ENCODE results near the gene CNMD. TPM values are rescaled to one million over a fixed set of nuclear protein-coding genes. Genes with fewer than 3 reads are reported as not detected.
"Not testable (repeated sequence)": the region's sequence is repeated elsewhere in the genome, so short reads cannot be mapped to it uniquely, and the experiment has no call there.

Gene CNMD
- total RNA-seq, 2 donors from 2014 or later = 0.78 TPM; not detected in 1

- H3K36me3 ChIP-seq (replicated peaks in 1 of 2; ENCODE audit: insufficient read depth in 1 of 2, low read depth in 2 of 2) = no peaks in the 10 kb centered on the region
- no peaks in the 10 kb centered on the region for H3K4me1 ChIP-seq
- no peaks in the 10 kb centered on the region for H3K9me3 ChIP-seq
- no peaks in the 10 kb centered on the region for H3K27me3 ChIP-seq
- no peak overlapping the region for H3K27ac ChIP-seq
- H3K4me3 ChIP-seq = no peak overlapping the region
- DNase-seq = peak in 2 of 4 donors; percentile 7 to 61
- intact Hi-C loops (cut with DNase I) = no loop called here
- WGBS, 2 donors = 50 to 54% methylated on average over 3 of the region's 3 CpGs
- ATAC-seq = no peak
- TF ChIP-seq CTCF (IDR thresholded peaks at IDR 0.05) (no peak), POLR2A (IDR thresholded peaks at IDR 0.05) (no peak)
Observed at GRCh38 chr13:52713894-52714293, 25.7 kb downstream of the CNMD start.

GRCh38 chr13:52712385-52712784, 27.2 kb downstream of the CNMD start:
- Histone ChIP-seq H3K27me3 (no peaks in the 10 kb centered on the region), H3K4me3 (no peak overlapping the region), H3K4me1 (no peaks in the 10 kb centered on the region), H3K36me3 (replicated peaks in 1 of 2; ENCODE audit: insufficient read depth in 1 of 2, low read depth in 2 of 2) (no peaks in the 10 kb centered on the region), H3K9me3 (no peaks in the 10 kb centered on the region), H3K27ac (no peak overlapping the region)
- intact Hi-C loops (cut with DNase I) = no loop called here
- TF ChIP-seq CTCF (IDR thresholded peaks at IDR 0.05) (no peak), POLR2A (IDR thresholded peaks at IDR 0.05) (no peak)
- DNase-seq (no peak), ATAC-seq (no peak)
- 72% methylated on average over 3 of the region's 3 CpGs for WGBS, 2 donors

GRCh38 chr13:52711286-52711685, 28.3 kb downstream of the CNMD start:
- no peaks in the 10 kb centered on the region for H3K27me3 ChIP-seq
- no peak overlapping the region for H3K4me3 ChIP-seq
- H3K4me1 ChIP-seq = no peaks in the 10 kb centered on the region
- TF ChIP-seq CTCF (IDR thresholded peaks at IDR 0.05) (no peak), POLR2A (IDR thresholded peaks at IDR 0.05) (no peak)
- H3K36me3 ChIP-seq (replicated peaks in 1 of 2; ENCODE audit: insufficient read depth in 1 of 2, low read depth in 2 of 2) = no peaks in the 10 kb centered on the region
- no peaks in the 10 kb centered on the region for H3K9me3 ChIP-seq
- no peak for DNase-seq
- intact Hi-C loops (cut with DNase I) = no loop called here
- no peak overlapping the region for H3K27ac ChIP-seq
- WGBS, 2 donors = 84 to 88% methylated on average over 3 of the region's 3 CpGs
- ATAC-seq = no peak

- intact Hi-C loops (cut with DNase I); H3K4me3 ChIP-seq; H3K27me3 ChIP-seq; DNase-seq; ATAC-seq; H3K4me1 ChIP-seq; H3K27ac ChIP-seq; H3K36me3 ChIP-seq (replicated peaks in 1 of 2; ENCODE audit: insufficient read depth in 1 of 2, low read depth in 2 of 2); H3K9me3 ChIP-seq: not testable (repeated sequence)
- 71 to 78% methylated on average over 12 of the region's 12 CpGs for WGBS, 2 donors
Observed at GRCh38 chr13:52708266-52708665, 31.4 kb downstream of the CNMD start.

GRCh38 chr13:52707375-52707774, 32.2 kb downstream of the CNMD start:
- no peaks in the 10 kb centered on the region for H3K36me3 ChIP-seq (replicated peaks in 1 of 2; ENCODE audit: insufficient read depth in 1 of 2, low read depth in 2 of 2)
- DNase-seq (no peak), ATAC-seq (no peak)
- H3K9me3 ChIP-seq = no peaks in the 10 kb centered on the region
- WGBS, 2 donors = 73 to 100% methylated on average over 1 of the region's 1 CpG
- H3K27ac ChIP-seq = no peak overlapping the region
- TF ChIP-seq POLR2A (IDR thresholded peaks at IDR 0.05) = no peak
- TF ChIP-seq CTCF (IDR thresholded peaks at IDR 0.05) = no peak
- no peaks in the 10 kb centered on the region for H3K4me1 ChIP-seq
- intact Hi-C loops (cut with DNase I) = no loop called here
- no peaks in the 10 kb centered on the region for H3K27me3 ChIP-seq
- H3K4me3 ChIP-seq = no peak overlapping the region
